Ishikawa (cell line): Measurements from ENCODE around the gene SLC25A40.

Experiments
- CEBPB ChIP-seq: IDR thresholded peaks from 2 replicates; pipeline ENCODE4 v1.6.1; 2012
- CREB1 ChIP-seq: IDR thresholded peaks from 2 replicates; pipeline ENCODE4 v1.6.1; 2012; ENCODE audit warnings: low read depth
- EGR1 ChIP-seq: IDR thresholded peaks from 2 replicates; pipeline ENCODE4 v1.6.1; 2012
- EP300 ChIP-seq: IDR thresholded peaks from 2 replicates; pipeline ENCODE4 v1.6.1; 2012; ENCODE audit warnings: borderline replicate concordance
- FOXM1 ChIP-seq: IDR thresholded peaks from 2 replicates; pipeline ENCODE4 v1.6.1; 2012; ENCODE audit warnings: low read depth, borderline replicate concordance
- NFIC ChIP-seq: IDR thresholded peaks from 2 replicates; pipeline ENCODE4 v1.6.1; 2012
- RAD21 ChIP-seq: IDR thresholded peaks from 2 replicates; pipeline ENCODE4 v1.6.1; 2012; ENCODE audit warnings: low read depth
- TAF1 ChIP-seq: IDR thresholded peaks from 2 replicates; pipeline ENCODE4 v1.6.1; 2012; ENCODE audit warnings: low read depth, mild to moderate bottlenecking
- TCF12 ChIP-seq: IDR thresholded peaks from 2 replicates; pipeline ENCODE4 v1.6.1; 2012; ENCODE audit warnings: low read depth
- TEAD4 ChIP-seq: IDR thresholded peaks from 2 replicates; pipeline ENCODE4 v1.6.1; 2012
- YY1 ChIP-seq: IDR thresholded peaks from 2 replicates; pipeline ENCODE4 v1.6.1; 2012; ENCODE audit warnings: low read depth
- ZBTB7A ChIP-seq: IDR thresholded peaks from 2 replicates; pipeline ENCODE4 v1.6.1; 2012; ENCODE audit warnings: low read depth
- TF ChIP-seq, protein P1 (sequence below): IDR thresholded peaks from 2 replicates; pipeline ENCODE4 v1.6.1; 2012
- TF ChIP-seq, protein P2 (sequence below): IDR thresholded peaks from 2 replicates; pipeline ENCODE4 v1.6.1; 2012
- TF ChIP-seq, protein P3 (sequence below): IDR thresholded peaks from 2 replicates; pipeline ENCODE4 v1.6.1; 2012; ENCODE audit warnings: low read depth, mild to moderate bottlenecking

Gene SLC25A40

DNA sequence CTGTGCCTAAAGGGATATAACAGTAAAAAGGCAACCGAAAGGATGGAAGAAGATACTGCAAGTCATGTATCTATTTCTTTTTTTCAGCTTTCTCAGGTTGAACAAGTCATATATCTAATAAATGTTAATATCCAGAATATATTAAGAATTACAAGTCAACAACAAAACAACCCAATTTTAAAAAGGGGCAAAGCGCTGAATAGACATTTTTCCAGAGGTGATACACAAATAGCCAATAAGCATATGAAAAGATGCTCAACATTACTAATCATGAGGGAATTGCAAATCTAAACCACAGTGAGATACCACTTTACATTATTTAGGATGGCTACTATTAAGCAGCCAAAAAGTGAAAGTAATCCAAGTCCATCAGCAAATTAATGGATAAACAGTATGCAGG, 23.1 kb upstream of the SLC25A40 start:
- TF ChIP-seq EP300 (no peak), CEBPB (no peak), TAF1 (no peak), RAD21 (no peak), EGR1 (no peak), YY1 (no peak)
- TF ChIP-seq, protein P1, sequence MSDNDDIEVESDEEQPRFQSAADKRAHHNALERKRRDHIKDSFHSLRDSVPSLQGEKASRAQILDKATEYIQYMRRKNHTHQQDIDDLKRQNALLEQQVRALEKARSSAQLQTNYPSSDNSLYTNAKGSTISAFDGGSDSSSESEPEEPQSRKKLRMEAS = no peak
- TF ChIP-seq, protein P2, sequence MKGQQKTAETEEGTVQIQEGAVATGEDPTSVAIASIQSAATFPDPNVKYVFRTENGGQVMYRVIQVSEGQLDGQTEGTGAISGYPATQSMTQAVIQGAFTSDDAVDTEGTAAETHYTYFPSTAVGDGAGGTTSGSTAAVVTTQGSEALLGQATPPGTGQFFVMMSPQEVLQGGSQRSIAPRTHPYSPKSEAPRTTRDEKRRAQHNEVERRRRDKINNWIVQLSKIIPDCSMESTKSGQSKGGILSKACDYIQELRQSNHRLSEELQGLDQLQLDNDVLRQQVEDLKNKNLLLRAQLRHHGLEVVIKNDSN = no peak

DNA sequence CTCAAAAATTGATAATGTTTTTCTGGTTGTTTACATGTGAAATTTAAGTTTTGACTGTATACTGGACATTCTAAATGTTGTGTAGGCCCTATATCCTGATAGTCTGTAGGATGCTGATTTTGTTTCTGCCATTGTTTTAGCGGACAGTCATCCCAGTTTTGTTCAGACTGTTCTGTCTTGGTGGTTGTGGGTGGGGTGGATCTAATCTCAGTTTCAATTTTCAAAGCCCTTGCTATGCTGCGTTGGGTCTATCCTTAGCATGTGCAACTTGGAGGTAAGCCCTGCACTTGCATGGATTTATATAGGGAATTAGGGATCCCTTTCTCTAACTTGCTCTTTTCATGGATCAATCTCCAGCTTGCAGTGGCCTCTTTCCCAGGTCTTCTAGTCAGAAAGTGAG, 19.2 kb upstream of the SLC25A40 start:
- TF ChIP-seq EP300 (no peak), EGR1 (no peak), TCF12 (no peak), CEBPB (no peak)
- TF ChIP-seq, protein P2 = no peak

DNA sequence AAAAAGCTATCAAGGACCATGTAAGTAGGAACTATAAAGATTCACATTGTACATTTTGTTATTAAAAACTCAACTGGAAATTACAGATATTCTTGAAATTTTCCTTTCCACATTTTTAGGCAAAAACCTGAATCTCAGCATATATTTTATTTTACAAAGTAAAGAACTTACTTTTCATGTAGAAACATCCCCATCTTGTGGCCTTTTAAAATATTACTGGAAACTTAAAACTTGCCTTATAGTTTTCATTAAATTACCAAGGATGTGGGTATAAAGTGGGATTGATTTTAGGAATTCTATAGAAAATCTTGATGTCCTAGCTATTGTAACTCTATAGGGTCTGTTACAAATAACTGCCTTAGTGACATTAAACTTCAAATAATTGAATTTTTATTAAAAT, 10.7 kb upstream of the SLC25A40 start:
- TF ChIP-seq RAD21 = peak; percentile 9; the same call in 1 of the 2 replicates
- TF ChIP-seq CREB1 = no peak
- TF ChIP-seq ZBTB7A = no peak
- TF ChIP-seq, protein P2 = no peak

DNA sequence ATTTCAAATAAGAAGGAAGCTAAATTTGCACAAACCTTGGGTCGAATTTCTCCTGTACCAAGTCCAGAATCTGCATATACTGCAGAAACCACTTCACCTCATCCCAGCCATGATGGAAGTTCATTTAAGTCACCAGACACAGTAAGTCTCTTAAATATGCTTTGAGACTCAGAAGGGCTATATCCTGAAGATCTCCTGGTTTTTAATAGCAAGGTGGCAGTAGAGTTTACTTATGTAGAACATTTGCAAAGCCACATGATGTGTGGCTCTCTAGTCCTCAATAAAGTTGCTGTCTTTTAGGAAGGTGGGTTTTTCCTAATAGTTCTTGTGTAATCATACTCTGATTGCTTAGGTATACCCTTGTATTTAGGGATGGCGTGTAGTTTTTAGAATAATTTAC, 8.9 kb upstream of the SLC25A40 start:
- TF ChIP-seq, protein P2 = no peak
- TF ChIP-seq NFIC = no peak
- no peak for TF ChIP-seq EGR1
- TF ChIP-seq, protein P1 = no peak
- no peak for TF ChIP-seq EP300
- TF ChIP-seq, protein P3, sequence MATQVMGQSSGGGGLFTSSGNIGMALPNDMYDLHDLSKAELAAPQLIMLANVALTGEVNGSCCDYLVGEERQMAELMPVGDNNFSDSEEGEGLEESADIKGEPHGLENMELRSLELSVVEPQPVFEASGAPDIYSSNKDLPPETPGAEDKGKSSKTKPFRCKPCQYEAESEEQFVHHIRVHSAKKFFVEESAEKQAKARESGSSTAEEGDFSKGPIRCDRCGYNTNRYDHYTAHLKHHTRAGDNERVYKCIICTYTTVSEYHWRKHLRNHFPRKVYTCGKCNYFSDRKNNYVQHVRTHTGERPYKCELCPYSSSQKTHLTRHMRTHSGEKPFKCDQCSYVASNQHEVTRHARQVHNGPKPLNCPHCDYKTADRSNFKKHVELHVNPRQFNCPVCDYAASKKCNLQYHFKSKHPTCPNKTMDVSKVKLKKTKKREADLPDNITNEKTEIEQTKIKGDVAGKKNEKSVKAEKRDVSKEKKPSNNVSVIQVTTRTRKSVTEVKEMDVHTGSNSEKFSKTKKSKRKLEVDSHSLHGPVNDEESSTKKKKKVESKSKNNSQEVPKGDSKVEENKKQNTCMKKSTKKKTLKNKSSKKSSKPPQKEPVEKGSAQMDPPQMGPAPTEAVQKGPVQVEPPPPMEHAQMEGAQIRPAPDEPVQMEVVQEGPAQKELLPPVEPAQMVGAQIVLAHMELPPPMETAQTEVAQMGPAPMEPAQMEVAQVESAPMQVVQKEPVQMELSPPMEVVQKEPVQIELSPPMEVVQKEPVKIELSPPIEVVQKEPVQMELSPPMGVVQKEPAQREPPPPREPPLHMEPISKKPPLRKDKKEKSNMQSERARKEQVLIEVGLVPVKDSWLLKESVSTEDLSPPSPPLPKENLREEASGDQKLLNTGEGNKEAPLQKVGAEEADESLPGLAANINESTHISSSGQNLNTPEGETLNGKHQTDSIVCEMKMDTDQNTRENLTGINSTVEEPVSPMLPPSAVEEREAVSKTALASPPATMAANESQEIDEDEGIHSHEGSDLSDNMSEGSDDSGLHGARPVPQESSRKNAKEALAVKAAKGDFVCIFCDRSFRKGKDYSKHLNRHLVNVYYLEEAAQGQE = no peak
- no peak for TF ChIP-seq TAF1
- TF ChIP-seq CREB1 = no peak
- TF ChIP-seq ZBTB7A = no peak
- no peak for TF ChIP-seq FOXM1
- TF ChIP-seq YY1 = no peak

DNA sequence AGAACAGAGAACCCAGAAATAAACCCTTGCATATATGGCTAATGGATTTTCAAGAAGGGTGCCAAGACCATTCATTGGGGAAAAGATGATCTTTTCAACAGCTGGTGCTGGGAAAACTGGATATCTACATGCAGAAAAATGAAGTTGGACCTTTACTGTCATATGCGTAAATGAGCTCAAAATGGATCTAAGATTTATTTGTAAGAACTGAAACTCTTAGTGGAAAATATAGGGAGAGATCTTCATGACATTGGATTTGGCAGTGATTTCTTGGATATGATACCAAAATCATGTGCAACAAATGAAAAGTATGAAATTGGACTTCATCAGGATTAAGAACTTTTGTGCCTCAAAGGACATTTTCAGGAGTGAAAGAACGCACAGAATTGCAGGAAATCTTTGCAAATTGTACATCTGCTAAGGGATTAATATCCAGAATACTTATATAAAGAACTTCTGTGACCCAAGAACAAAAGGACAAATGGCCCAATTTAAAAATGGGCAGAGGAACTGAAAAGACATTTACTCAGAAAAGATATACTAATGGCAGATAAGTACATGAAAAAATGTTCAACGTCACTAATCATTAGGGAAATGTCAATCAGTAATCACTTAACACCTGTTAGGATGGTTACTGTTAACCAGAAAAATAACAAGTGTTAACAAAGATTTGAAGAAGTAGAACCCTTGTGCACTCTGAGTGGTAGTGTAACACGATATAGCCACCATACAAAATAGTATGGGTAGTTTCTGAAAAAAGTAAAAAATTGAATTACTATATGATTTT, 6.2 kb upstream of the SLC25A40 start:
- no peak for TF ChIP-seq CEBPB
- no peak for TF ChIP-seq TEAD4
- TF ChIP-seq RAD21 = no peak
- no peak for TF ChIP-seq TAF1
- TF ChIP-seq ZBTB7A = no peak
- no peak for TF ChIP-seq EP300
- TF ChIP-seq NFIC = no peak
- TF ChIP-seq, protein P2 = no peak
- TF ChIP-seq, protein P3 = no peak
- no peak for TF ChIP-seq CREB1
